Ovary (tissue), 9 donors: ENCODE measurements around the gene SUMF2. TPM values are rescaled to one million over a fixed set of nuclear protein-coding genes. Genes with fewer than 3 reads are reported as not detected.
A peak's percentile ranks its signal among the peaks of the same experiment; 100 is the strongest.
"Not testable (repeated sequence)": the region's sequence is repeated elsewhere in the genome, so short reads cannot be mapped to it uniquely, and the experiment has no call there.

Source experiments
- DNase-seq, 5 donors: peaks; one replicate each; pipeline ENCODE4 v3.0.0-alpha.2; 2019 to 2020
- H3K27ac ChIP-seq, 2 donors: fragments of 200-600 bp; one replicate each; pipeline versions ENCODE4 v1.5.1 to v1.8.0; 2019 to 2022
- H3K27me3 ChIP-seq: fragments of 200-600 bp; one replicate; pipeline ENCODE4 v1.8.0; 2022
- H3K36me3 ChIP-seq: fragments of 200-600 bp; sonication (generic); one replicate; pipeline ENCODE4 v1.5.1; 2019
- H3K4me1 ChIP-seq: one replicate; pipeline ENCODE4 v1.8.1; 2013; ENCODE audit warnings: mild to moderate bottlenecking, moderate library complexity; ENCODE audit not compliant: insufficient read depth
- H3K4me3 ChIP-seq: fragments of 200-600 bp; sonication (generic); one replicate; pipeline ENCODE4 v1.5.1; 2017
- H3K9me3 ChIP-seq, 2 donors: fragments of 200-600 bp in 1 of 2; sonication (generic) in 1 of 2; one replicate each; pipeline versions ENCODE4 v1.5.1 to v1.8.1; 2013 to 2019; ENCODE audit warnings: mild to moderate bottlenecking in 1 of 2, moderate library complexity in 1 of 2
- EP300 ChIP-seq: sonication (generic); formaldehyde crosslinking; IDR thresholded peaks from one replicate; pipeline ENCODE4 v1.6.1; 2017; ENCODE audit warnings: antibody characterized with exemption
- POLR2A ChIP-seq: fragments of 450-650 bp; IDR thresholded peaks from one replicate; pipeline ENCODE4 v1.6.1; 2017; ENCODE audit warnings: antibody characterized with exemption, mild to moderate bottlenecking, moderate library complexity
- WGBS, 3 donors: extraction: QIAGEN DNeasy Blood & Tissue Kit in 1 of 3; methylation state at CpG; one replicate each; pipeline versions ENCODE4 v1.1.5 to v1.1.7; 2013 to 2017; 5-methylcytosine and 5-hydroxymethylcytosine counted together
- intact Hi-C, 4 donors: fragments of 100-400 bp; cut with DNase I; formaldehyde crosslinking; loops; one replicate each; pipeline versions ENCODE4 v1.11.0 to v1.15.1; 2022 to 2023
- polyA plus RNA-seq, 2 donors: library from polyadenylated mRNA; stranded (reverse); fragments of 200-250 nt in 1 of 2; fragments of 350-450 nt in 1 of 2; fragmentation: Illumina TruSeq in 1 of 2; extraction: RNeasy Lipid Tissue Mini Kit (QIAGEN cat#74804) in 1 of 2; gene quantifications; one replicate each; pipeline ENCODE4 v1.2.3, GENCODE V29; 2013 to 2014
- total RNA-seq, 7 donors: library from RNA; depleted of rRNA in 2 of 7; stranded (reverse); fragments of >200 nt in 2 of 7; fragmentation: NEBNext Ultra II Directional in 3 of 7; extraction: Animal tissue kit (Norgen Biotek cat#: 25700) in 3 of 7; gene quantifications; one replicate each; pipeline versions ENCODE4 v1.1.0 to v1.2.4, GENCODE V29; 2016 to 2023
- TF ChIP-seq, protein P1 (sequence below), 3 donors: fragments of 450-650 bp in 2 of 3; fragments of 200-600 bp in 1 of 3; IDR thresholded peaks; one replicate each; pipeline versions ENCODE4 v1.5.1 to v1.8.0; 2016 to 2022; ENCODE audit warnings: antibody characterized with exemption in 3 of 3, mild to moderate bottlenecking in 1 of 3
- donor health status: DM: no; HTN: no; CAD: no; lungs with moderate emphysema.
- donor health status: DM: no; HTN: no; CAD: no.
- donor health status: Bipolar disorder and iron deficiency.
- donor health status: DM: yes; HTN: yes; CAD: no.
- donor health status: DM: no; HTN: no; CAD: no.
- donor health status: DM: yes; HTN: yes; CAD: no.

The SUMF2 gene
- total and polyA plus RNA-seq, 9 donors: 56.3 to 167 (median 105) TPM

DNA sequence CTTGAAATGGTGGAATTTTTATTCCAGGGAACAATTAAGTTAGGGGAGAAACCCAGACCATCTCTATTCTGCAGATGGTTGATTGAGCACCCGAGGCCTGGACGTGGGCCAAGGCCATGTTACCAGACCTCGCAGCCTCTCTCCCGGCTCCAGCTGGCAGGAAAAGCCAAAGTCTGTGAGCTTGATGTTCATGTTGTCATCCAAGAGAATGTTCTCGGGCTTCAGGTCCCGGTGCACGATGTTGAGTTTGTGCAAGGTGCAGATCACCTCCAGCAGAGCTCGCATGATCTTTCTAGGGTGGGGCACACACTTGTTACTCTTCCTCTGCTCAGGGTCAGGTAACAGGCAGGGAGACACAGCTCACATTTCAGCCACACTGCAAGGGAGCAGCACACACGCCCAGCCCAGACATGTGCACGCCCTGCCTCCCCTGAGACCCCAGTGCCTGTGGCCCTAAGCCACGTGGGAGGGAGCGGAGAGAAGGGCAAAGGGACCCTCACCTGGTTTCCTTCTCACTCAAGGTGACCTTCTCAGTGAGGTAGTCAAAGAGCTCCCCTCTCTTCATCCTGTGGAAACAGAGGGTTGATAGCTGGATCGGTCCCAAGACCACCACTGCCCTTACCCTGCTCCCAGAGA, 19.2 kb downstream of the SUMF2 start:
- Histone ChIP-seq H3K4me1 (peaks cover 6% of the 10 kb centered on the region), H3K27ac (no peak overlapping the region), H3K36me3 (no peaks in the 10 kb centered on the region), H3K9me3 (no peaks in the 10 kb centered on the region), H3K4me3 (no peak overlapping the region), H3K27me3 (no peaks in the 10 kb centered on the region)
- WGBS, 3 donors: 34 to 42% (median 35%) methylated on average over 13 of the region's 13 CpGs
- DNase-seq: peak; percentile 65 to 81 (median 76)
- TF ChIP-seq, protein P1, sequence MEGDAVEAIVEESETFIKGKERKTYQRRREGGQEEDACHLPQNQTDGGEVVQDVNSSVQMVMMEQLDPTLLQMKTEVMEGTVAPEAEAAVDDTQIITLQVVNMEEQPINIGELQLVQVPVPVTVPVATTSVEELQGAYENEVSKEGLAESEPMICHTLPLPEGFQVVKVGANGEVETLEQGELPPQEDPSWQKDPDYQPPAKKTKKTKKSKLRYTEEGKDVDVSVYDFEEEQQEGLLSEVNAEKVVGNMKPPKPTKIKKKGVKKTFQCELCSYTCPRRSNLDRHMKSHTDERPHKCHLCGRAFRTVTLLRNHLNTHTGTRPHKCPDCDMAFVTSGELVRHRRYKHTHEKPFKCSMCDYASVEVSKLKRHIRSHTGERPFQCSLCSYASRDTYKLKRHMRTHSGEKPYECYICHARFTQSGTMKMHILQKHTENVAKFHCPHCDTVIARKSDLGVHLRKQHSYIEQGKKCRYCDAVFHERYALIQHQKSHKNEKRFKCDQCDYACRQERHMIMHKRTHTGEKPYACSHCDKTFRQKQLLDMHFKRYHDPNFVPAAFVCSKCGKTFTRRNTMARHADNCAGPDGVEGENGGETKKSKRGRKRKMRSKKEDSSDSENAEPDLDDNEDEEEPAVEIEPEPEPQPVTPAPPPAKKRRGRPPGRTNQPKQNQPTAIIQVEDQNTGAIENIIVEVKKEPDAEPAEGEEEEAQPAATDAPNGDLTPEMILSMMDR (IDR thresholded peaks at IDR 0.05): no peak
- no peak for TF ChIP-seq POLR2A
- TF ChIP-seq EP300: no peak
- intact Hi-C loops: no loop called here

DNA sequence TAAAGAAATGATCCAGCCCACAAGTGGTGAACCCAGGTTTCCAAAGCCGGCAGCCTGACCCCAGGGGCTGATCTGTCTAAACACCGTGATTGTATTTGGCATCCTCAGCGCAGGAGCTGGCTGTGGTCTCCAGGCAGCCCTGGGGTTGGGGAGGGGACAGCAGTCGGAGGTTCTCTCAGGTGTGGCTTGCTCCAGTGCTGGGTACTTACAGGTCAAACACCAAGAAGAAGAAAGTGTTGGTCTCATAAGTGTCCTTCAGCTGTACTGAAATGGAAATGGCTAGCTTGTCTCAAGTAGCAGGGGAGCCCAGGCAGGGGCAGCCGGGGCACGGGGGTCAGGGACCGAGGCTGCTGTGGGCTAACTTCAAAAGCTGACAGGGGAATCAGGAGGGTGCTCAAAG, 22.7 kb downstream of the SUMF2 start:
- TF ChIP-seq EP300 (no peak), POLR2A (no peak)
- TF ChIP-seq, protein P1 (IDR thresholded peaks at IDR 0.05): no peak
- intact Hi-C loops: no loop called here
- DNase-seq: no peak

DNA sequence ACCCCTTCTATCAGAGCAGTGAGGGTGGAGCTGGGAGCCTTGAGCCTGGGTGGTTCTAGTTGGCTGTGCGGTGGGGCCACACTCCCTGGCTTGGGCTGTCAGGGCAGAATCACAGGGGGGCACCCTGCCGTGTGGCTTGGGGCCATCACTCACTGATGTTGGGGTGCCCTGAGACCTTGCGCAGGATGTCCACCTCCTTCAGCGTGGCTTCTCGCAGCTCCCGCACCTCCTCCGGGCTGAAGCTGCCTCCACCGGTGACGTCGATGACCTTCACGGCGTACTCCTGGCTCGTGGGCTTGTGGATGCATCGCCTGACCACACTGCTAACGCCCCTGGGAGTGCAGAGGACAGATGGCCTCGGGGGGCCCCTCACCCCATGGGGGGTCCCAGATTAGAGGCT, 23.4 kb downstream of the SUMF2 start:
- DNase-seq: no peak
- peaks cover 7% of the 10 kb centered on the region for H3K4me1 ChIP-seq
- no peak overlapping the region for H3K4me3 ChIP-seq
- H3K9me3 ChIP-seq: no peaks in the 10 kb centered on the region
- H3K27me3 ChIP-seq: no peaks in the 10 kb centered on the region
- intact Hi-C loops: no loop called here
- WGBS, 3 donors: 86 to 87% (median 86%) methylated on average over 15 to 16 of the region's 16 CpGs
- TF ChIP-seq, protein P1 (IDR thresholded peaks at IDR 0.05): no peak
- TF ChIP-seq POLR2A: no peak
- TF ChIP-seq EP300: no peak
- no peaks in the 10 kb centered on the region for H3K36me3 ChIP-seq
- H3K27ac ChIP-seq: no peak overlapping the region

More for the DNA sequence above, 22.7 kb downstream of the SUMF2 start:
- Histone ChIP-seq H3K36me3 (no peaks in the 10 kb centered on the region), H3K4me1 (peaks cover 4% of the 10 kb centered on the region), H3K9me3 (no peaks in the 10 kb centered on the region), H3K27ac (no peak overlapping the region), H3K4me3 (no peak overlapping the region), H3K27me3 (no peaks in the 10 kb centered on the region)
- 92 to 96% (median 95%) methylated on average over 7 of the region's 7 CpGs for WGBS, 3 donors

DNA sequence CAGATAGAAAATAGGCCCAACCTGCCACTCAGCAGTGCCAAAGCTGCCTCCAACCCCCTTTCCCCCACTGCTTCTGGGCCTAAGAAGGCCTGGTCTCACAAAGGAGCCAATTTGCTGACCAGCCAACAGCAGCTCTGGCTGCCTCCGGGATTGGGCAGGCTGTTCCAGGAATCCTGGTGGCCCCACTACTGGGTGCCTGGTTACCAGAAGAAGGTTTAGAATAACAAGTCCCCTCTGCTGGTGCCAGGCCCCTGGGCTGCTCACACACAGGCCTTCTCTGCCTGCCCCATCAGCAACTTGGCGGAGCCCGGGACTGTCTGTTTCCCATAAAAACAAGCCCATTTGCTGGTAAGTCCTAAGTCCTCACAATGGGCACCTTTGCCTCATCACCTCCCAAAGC, 27.5 kb downstream of the SUMF2 start:
- DNase-seq: peak in 1 of 5 donors; percentile 24
- H3K27me3 ChIP-seq: no peaks in the 10 kb centered on the region
- WGBS, 3 donors: 79 to 82% (median 79%) methylated on average over 3 of the region's 3 CpGs
- H3K4me1 ChIP-seq: peaks cover 8% of the 10 kb centered on the region
- no peaks in the 10 kb centered on the region for H3K9me3 ChIP-seq
- TF ChIP-seq, protein P1 (IDR thresholded peaks at IDR 0.05): no peak
- TF ChIP-seq EP300 (no peak), POLR2A (no peak)
- no peak overlapping the region for H3K4me3 ChIP-seq
- intact Hi-C loops: no loop called here
- H3K36me3 ChIP-seq: no peaks in the 10 kb centered on the region
- H3K27ac ChIP-seq: no peak overlapping the region

DNA sequence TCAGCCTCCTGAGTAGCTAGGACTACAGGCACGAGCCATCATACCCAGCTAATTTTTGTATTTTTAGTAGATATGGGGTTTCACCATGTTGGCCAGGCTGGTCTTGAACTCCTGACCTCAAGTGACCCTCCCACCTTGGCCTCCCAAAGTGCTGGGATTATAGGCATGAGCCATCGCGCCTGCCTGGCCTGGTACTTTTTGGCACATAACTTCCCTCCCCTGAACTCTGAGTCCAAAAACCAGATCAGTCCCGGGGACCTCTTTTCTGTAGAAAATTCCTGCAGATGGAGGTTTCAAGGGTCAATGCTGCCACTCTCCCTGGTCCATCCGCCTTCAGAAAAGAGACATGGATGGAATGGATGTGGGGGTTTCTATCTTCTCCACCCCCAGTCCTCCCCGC, 28.3 kb downstream of the SUMF2 start:
- DNase-seq, H3K9me3 ChIP-seq, H3K27me3 ChIP-seq, H3K4me1 ChIP-seq, H3K36me3 ChIP-seq, H3K4me3 ChIP-seq, intact Hi-C loops: not testable (repeated sequence)
- WGBS, 3 donors: 16 to 25% (median 18%) methylated on average over 6 of the region's 6 CpGs
- H3K27ac ChIP-seq: peak overlapping the region in 1 of 2 donors; percentile 26
